GM12873 (cell line): ENCODE results near the gene CDCA7L.

Source experiments
- TF ChIP-seq, protein P1 (sequence below): IDR thresholded peaks from 2 replicates; pipeline ENCODE4 v1.5.1; 2012; ENCODE audit warnings: low read depth, mild to moderate bottlenecking, moderate library complexity, low read length, control low read depth; ENCODE audit not compliant: insufficient read depth; ENCODE audit errors: missing control alignments

The CDCA7L gene

DNA sequence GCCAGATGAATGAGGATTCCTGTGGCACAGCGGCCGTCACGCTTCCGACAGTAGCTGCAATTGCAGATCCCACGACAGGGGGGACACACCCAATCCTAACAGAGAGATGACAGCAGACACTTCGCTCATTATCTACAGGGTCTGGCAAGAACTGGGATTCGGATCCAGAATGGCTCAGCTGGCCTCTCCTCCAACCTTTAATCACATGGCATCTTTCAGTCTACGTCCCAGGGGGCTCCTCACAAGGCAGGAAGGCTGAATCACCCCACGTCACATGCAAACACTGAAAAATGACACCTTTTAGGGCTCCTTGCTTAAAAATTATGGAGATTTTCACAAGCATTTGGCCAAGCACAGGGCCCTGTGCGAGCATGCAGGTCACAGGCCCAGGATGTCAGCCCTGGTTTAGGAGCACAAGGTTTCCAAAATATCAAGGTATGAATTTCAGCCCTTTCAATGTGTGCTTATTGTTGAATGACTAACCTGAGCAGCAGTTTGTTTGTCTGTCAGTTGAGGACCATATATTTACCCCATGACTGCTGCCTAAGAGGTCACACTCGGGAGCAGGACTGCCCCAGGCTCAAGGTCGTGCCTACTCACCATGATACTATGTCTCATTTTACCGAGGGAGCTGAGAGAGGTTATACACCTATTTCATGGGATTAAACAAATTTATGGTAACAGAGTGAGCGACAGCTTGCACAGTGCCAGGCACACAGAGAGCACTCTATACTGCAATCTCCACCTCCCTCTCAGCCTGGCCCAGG is 42.5 kb downstream of the CDCA7L start:
- TF ChIP-seq, protein P1, sequence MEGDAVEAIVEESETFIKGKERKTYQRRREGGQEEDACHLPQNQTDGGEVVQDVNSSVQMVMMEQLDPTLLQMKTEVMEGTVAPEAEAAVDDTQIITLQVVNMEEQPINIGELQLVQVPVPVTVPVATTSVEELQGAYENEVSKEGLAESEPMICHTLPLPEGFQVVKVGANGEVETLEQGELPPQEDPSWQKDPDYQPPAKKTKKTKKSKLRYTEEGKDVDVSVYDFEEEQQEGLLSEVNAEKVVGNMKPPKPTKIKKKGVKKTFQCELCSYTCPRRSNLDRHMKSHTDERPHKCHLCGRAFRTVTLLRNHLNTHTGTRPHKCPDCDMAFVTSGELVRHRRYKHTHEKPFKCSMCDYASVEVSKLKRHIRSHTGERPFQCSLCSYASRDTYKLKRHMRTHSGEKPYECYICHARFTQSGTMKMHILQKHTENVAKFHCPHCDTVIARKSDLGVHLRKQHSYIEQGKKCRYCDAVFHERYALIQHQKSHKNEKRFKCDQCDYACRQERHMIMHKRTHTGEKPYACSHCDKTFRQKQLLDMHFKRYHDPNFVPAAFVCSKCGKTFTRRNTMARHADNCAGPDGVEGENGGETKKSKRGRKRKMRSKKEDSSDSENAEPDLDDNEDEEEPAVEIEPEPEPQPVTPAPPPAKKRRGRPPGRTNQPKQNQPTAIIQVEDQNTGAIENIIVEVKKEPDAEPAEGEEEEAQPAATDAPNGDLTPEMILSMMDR = no peak

DNA sequence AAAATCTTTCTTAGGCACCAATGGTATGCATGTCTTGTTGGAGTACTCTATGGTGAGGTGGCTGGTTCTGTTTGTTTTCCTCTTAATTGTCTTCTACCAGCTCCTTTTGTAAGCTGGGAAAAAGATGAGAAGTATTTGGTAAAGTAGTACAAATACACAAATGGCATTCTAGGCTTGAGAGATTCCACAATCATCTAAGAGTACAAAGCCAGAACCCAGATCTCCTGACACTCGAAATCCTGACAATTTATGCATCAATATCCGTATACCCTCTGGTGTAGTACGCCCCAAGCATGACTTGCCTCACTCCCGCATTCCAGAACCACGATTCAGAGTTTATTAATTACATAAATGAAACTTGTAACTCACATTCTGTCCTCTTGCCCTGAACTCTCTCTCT is 43.5 kb downstream of the CDCA7L start:
- TF ChIP-seq, protein P1 = no peak

DNA sequence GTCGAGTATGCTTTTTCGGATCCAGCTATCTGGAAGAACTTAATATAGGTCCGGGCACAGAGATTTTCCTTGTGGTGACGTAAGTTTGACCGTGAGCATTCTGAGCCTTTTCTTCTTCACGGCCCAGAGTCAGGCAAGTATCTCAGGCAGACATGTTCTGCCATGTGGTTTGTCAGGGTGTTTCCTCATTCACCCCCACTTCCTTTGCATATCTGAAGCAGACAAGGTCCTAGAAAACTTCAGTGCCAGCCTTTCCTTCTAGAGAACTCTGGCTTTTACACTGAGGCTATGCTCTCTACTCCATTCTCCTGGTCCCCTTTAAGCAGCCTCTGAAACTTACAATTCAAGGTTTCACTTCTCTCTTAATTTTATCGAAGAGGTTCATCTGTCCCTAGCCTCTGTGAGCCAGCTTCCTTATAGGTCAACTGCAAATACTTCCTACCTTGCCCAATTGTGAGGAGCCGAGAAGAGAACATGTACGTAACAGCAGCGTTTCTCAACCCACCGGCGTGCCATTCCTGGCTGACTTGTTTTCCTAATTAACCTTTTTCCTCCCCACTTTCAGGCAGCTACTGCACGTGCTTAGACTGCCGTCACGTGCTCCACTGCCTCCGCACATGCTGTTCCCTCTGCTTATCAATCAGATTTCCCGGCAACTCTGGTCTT is 47.3 kb downstream of the CDCA7L start:
- TF ChIP-seq, protein P1 = no peak

DNA sequence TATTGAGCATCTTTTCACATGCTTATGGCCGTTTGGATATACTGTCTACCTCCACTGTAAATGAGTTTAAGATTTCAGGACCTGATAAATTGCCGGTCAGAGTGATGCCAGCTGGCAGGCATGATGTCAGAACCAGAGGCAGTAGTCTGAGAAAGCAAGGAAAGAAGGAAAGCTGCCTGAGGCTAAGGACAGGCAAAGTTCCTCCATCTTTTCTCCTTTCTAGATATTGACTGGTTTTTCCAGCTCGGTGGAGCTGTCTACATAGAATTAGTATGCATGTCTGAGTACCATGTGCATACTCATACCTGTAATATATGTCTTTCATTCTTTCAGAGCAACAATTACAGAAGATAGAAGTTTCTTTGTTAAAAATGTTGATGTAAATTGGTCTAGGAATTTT is 52.3 kb downstream of the CDCA7L start:
- TF ChIP-seq, protein P1 = no peak

DNA sequence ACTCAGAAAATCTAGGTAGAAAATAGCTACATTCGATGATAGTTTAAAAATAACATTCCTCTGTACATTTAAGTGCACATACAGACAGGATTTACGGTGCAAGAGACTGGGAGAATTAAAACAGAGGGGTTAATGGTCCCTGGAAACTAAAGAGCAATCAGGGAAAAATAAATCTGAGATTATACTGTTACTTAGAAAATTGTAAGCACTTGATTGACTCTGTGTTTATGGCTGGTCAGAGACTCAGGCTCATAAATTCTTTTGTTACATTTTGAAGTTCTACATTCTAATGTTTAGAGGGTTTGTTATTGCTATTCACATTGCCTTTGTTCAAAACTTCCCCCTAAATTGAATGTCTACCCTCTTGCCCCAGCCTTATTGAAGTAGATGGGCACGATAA is 54.4 kb downstream of the CDCA7L start:
- TF ChIP-seq, protein P1 = no peak

DNA sequence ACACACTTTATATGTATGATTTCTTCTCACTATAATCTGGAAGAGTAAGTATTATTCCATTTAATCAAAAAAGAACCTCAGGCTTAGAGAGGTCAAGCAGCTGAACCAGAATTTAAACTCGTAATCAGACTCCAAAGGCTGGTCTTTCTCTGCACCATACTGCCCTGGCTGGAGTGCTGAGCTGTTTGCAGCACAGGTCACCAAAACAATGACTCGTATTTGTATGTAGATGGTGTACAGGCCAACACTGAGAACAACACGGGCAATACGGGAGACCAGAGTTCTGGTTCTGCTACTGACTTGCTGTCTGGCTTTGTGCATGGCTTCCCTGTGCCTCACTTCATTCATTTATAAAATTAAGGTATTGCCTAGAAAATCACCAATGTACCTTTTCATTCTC is 57.9 kb downstream of the CDCA7L start:
- TF ChIP-seq, protein P1 = no peak

DNA sequence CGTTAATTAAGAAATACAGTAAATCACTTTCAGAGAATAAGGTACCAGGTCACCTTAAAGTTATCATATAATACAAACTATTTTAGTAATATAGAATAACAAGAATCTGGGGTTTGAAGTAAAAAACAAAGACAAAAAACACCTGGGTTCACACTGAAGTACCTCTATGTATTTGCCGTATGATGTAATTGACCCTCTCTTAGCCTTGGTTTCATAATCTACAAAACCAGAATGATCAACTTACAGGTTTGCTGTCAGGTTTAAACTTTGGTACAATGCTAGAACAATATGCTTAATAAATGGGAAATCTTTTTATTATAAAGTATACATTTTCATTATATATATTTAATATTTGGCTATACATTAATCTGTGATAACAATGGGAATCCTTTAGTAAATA is 58.3 kb downstream of the CDCA7L start:
- TF ChIP-seq, protein P1 = no peak
